Measurements from ENCODE around the gene PNMA8B.

DNA sequence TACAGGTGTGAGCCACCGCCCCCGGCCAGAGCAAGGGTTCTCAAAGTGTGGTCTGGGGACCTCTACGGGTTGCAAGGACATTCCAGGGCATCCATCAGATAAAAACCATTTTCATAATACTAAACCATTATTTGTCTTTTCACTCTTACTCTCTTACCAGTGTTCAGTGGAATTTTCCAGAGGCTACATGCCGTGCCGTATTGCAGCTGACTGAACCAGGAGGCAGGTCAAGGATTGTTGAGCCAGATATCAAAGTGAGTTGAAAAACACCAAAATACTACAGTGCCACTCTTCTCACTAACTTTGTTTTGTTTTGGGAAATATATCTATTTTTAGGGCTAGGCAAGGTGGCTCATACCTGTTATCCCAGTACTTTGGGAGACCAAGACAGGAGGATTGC is 7.2 kb upstream of the PNMA8B start:
- TF ChIP-seq CTCF (IDR thresholded peaks at IDR 0.05; ENCODE audit: poor library complexity, severe bottlenecking) (no peak), EP300 (conservative IDR thresholded peaks at IDR 0.05; ENCODE audit: poor library complexity, severe bottlenecking) (no peak), TAF1 (IDR thresholded peaks at IDR 0.05; ENCODE audit: low read depth) (no peak), POLR2AphosphoS5 (IDR thresholded peaks at IDR 0.05) (no peak), MXI1 (conservative IDR thresholded peaks at IDR 0.05; ENCODE audit: poor library complexity, severe bottlenecking) (no peak), RAD21 (conservative IDR thresholded peaks at IDR 0.05) (no peak), EZH2 (IDR thresholded peaks at IDR 0.05; ENCODE audit: borderline replicate concordance, insufficient read depth, low read length, poor library complexity, severe bottlenecking) (no peak), REST (IDR thresholded peaks at IDR 0.05; ENCODE audit: borderline replicate concordance) (no peak), SMC3 (conservative IDR thresholded peaks at IDR 0.05; ENCODE audit: poor library complexity) (no peak)

All from neural cell (in vitro differentiated cells).